ENCODE measurements around the gene GCKR.
"Not testable (repeated sequence)": the region's sequence is repeated elsewhere in the genome, so short reads cannot be mapped to it uniquely, and the experiment has no call there.

GCKR gene

DNA sequence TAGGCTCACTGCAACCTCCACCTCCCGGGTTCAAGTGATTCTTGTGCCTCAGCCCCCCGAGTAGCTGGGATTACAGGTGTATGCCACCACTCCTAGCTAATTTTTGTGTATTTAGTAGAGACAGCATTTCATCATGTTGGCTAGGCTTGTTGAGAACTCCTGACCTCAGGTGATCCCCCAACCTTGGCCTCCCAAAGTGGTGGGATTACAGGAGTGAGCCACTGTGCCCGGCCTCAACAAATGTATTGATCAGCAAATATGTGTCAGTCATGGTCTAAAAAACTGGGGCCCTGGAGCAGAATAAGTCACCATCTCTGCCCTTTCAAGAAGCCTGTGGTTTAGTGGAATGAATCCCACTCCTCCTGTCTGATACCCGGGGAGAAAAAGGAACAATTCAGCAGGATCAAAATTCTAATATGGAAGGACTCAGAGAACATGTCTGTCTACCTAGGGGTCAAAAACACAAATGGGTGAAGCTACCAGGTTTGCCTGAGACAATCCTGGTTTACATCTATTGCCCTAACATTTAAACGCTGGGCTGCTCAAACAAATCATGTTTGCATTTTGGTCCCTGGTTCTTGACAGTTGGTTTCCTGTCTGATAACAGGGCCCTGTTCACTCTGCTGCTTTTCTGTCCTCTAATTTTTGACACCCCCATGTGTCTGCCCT, 21.6 kb downstream of the GCKR start:
- no peak for DNase-seq (ENCODE audit: low read depth)

GRCh38 chr2:27518782-27519113, 22.1 kb downstream of the GCKR start:
- no peak for DNase-seq (ENCODE audit: low read depth)

- no peak for DNase-seq (ENCODE audit: low read depth)
Measured at GRCh38 chr2:27520316-27520715, 23.7 kb downstream of the GCKR start.

DNA sequence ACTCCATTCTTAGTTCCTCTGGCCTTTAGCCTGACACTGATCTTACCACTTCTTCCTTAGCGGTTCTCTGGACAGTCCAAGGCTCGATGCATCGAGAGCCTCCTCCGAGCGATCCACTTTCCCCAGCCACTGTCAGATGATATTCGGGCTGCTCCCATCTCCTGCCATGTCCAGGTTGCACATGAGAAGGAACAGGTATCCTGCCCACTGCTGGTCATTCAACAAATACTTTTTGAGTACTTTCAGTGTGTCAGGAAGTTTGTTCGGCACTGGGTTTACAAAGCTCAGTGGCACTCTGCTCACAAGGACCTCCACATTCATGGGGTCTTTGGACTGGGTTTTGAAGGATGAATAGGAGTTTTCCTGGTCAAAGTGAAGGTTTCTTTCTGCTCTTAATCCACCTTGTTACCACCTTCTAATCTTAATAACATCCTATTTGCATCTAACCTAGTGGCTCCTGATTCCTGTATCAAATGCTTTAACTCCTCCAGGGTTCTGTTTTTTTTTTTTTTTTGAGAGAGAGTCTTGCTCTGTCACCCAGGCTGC, 25.8 kb downstream of the GCKR start:
- DNase-seq (ENCODE audit: low read depth) = no peak

GRCh38 chr2:27527182-27527581, 30.5 kb downstream of the GCKR start:
- no peak for DNase-seq (ENCODE audit: low read depth)

- DNase-seq (ENCODE audit: low read depth) = no peak
Measured at GRCh38 chr2:27531983-27532382, 35.3 kb downstream of the GCKR start.

DNA sequence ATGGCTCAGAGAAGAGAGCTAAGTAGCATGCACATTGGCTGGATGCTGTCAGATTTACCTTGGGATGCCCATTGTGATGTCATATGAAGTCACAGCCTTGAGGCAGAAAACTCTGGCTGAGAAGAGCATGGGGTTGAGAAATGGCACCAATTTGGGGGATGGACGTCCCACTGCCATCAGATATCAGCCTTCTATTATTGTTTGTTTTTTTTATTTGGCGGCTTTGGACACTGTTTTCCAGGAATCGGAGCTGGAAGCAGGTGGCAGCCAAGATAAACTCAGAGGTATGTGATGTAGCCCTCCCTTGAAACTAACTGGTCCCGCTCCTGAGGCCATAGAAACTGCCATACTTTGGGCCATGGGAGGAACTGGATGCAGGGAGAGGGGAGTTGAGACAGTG, 40.6 kb downstream of the GCKR start:
- no peak for DNase-seq (ENCODE audit: low read depth)

- not testable (repeated sequence) for DNase-seq (ENCODE audit: low read depth)
Measured at GRCh38 chr2:27538839-27539450, 42.3 kb downstream of the GCKR start.

DNA sequence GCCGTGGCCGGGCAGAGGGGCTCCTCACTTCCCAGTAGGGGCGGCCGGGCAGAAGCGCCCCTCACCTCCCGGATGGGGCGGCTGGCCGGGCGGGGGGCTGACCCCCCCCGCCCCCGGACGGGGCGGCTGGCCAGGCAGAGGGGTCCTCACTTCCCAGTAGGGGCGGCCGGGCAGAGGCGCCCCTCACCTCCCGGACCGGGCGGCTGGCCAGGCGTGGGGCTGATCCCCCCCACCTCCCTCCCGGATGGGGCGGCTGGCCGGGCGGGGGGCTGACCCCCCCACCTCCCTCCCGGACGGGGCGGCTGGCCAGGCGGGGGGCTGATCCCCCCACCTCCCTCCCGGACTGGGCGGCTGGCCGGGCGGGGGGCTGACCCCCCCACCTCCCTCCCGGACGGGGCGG, 43.0 kb downstream of the GCKR start:
- not testable (repeated sequence) for DNase-seq (ENCODE audit: low read depth)

- no peak for DNase-seq (ENCODE audit: low read depth)
Measured at GRCh38 chr2:27544143-27544821, 47.6 kb downstream of the GCKR start.

GRCh38 chr2:27545348-27546141, 48.9 kb downstream of the GCKR start:
- DNase-seq (ENCODE audit: low read depth) = no peak

- DNase-seq (ENCODE audit: low read depth) = no peak
Measured at GRCh38 chr2:27549303-27549702, 52.7 kb downstream of the GCKR start.

- no peak for DNase-seq (ENCODE audit: low read depth)
Measured at GRCh38 chr2:27551514-27551913, 54.9 kb downstream of the GCKR start.

GRCh38 chr2:27552941-27553340, 56.3 kb downstream of the GCKR start:
- no peak for DNase-seq (ENCODE audit: low read depth)

DNA sequence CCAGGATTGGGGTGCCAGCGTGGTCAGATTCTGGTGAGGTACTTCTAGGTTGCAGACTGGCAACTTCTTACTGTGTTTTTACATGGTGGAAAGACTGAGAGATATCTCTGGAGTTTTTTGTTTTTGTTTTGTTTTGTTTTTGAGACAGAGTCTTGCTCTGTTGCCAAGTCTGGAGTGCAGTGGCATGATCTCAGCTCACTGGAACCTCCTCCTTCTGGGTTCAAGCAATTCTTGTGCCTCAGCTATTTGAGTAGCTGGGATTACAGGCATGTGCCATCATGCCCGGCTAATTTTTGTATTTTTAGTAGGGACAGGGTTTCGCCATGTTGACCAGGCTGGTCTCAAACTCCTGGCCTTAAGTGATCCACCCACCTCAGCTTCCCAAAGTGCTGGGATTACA, 57.8 kb downstream of the GCKR start:
- DNase-seq (ENCODE audit: low read depth) = not testable (repeated sequence)

- no peak for DNase-seq (ENCODE audit: low read depth)
Measured at GRCh38 chr2:27559228-27559627, 62.6 kb downstream of the GCKR start.

- DNase-seq (ENCODE audit: low read depth) = no peak
Measured at GRCh38 chr2:27561060-27561459, 64.4 kb downstream of the GCKR start.

- DNase-seq (ENCODE audit: low read depth) = no peak
Measured at GRCh38 chr2:27566628-27567027, 70.0 kb downstream of the GCKR start.

DNA sequence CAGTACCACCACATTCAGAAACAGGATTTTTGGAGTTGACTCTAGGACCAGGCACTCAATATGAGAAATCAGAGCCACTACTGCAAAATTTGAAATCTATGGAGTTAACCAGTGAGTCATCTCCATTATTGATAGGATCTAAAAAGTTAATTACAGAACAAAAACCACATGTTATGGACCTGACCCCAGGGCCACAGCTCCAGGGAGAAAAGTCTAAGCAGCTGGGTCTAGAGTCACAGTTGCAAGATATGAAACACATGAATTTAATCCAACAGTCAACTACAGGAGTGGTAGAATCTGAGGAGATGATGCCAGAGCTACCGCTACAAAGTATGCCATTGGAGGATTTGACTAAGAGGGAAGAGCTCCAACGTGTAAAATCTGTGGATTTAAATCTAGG, 72.8 kb downstream of the GCKR start:
- peak; percentile 15 for DNase-seq (ENCODE audit: low read depth)

GRCh38 chr2:27571197-27571596, 74.6 kb downstream of the GCKR start:
- DNase-seq (ENCODE audit: low read depth) = no peak

- DNase-seq (ENCODE audit: low read depth) = no peak
Measured at GRCh38 chr2:27571681-27572080, 75.0 kb downstream of the GCKR start.

DNA sequence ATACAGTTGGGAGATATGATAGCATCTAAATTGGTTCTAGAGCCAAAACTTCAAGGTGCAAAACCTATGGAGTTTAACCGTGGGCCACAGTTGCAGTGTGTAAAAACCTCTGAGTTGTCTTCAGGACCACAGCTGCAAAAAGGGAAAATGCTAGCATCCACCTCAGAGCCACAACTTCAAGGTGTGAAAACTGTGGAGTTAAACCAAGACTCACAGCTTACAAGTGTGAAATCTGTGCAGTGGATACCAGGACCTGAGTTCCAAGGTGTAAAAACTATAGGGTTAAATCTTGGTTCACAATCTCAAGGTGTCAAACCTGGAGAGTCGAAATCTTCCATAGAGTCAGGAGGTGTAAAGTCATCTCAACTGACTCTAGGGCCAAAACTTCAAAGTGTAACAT, 75.8 kb downstream of the GCKR start:
- DNase-seq (ENCODE audit: low read depth) = no peak
